Measurements from ENCODE around the gene MPHOSPH10. TPM values are rescaled to one million over a fixed set of nuclear protein-coding genes. Genes with fewer than 3 reads are reported as not detected.

Gene MPHOSPH10
- polyA plus RNA-seq, 1 donor (not counting 4 experiments of a cell fraction or from before 2014, with no cell fraction given) = 20.3 TPM

DNA sequence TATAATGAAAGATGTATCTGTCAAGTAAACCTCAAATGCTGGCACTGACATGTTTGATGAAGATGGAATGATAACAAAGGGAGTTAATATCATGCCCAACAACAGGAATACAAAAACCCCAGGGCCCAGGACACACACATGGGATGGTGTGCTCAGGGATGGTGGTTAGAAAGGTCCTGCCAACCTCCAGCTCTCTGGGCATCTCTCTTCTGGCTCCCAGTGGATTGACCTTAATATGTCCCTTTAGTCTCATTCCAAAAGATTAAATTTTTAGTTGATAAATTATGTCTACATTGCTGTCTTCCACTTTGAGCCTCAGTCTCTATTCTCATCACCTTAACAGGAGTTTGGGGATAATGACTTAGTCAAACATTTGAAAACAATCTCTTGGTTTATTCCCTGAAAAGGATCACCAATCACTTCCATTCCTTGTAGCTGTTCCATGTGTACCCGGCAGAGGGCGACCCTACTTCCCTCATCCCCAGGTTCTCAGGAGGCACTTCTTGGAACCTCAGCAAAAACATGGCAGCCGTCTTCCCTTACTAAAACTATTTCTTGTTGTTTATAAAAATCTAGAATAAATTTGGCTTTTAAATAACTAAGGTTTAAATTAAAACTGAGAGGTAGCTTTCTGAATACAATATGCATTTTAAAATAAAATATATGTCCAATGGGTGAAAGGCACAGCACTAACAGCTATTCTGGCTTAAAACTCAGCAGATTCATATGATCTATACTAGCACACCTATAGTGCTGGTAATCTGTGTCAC, 30.1 kb upstream of the MPHOSPH10 start:
- H3K4me2 ChIP-seq (ENCODE audit: control insufficient read depth, extremely low read depth, insufficient read depth, low read depth, low read length) = no peak overlapping the region
- FAIRE-seq = peak; percentile 46
- no peaks in the 10 kb centered on the region for H4K20me1 ChIP-seq (ENCODE audit: control insufficient read depth, extremely low read depth, insufficient read depth, low read length)
- dilution Hi-C loops (cut with MboI; ENCODE audit: extremely low pct_ligation_motif_present, low sequenced_read_pairs) = no loop called here
- H3K4me3 ChIP-seq (ENCODE audit: control insufficient read depth in 2 of 3, extremely low read depth in 1 of 3, insufficient read depth in 2 of 3, low read depth in 1 of 3, low read length in 3 of 3) = no peak overlapping the region
- no peaks in the 10 kb centered on the region for H3K36me3 ChIP-seq (ENCODE audit: control insufficient read depth in 2 of 2, extremely low read depth in 1 of 2, insufficient read depth in 2 of 2, low read length in 2 of 2)
- no peaks in the 10 kb centered on the region for H3K79me2 ChIP-seq (ENCODE audit: control insufficient read depth, insufficient read depth, low read length)
- no peak overlapping the region for H3K27ac ChIP-seq (ENCODE audit: control insufficient read depth, insufficient read depth, low read length)
- no peak overlapping the region for H3K9ac ChIP-seq (ENCODE audit: control insufficient read depth, extremely low read depth, insufficient read depth, low read length)
- no peaks in the 10 kb centered on the region for H3K9me1 ChIP-seq (ENCODE audit: control insufficient read depth, extremely low read depth, insufficient read depth, low read length)
- TF ChIP-seq CTCF (optimal IDR thresholded peaks at IDR 0.05 in 1 of 3, IDR thresholded peaks at IDR 0.05 in 1 of 3, conservative IDR thresholded peaks at IDR 0.05 in 1 of 3; ENCODE audit: extremely low read depth in 1 of 3, insufficient read depth in 2 of 3, low read length in 3 of 3) (peak; percentile 81 to 86 (median 84)), EZH2 (IDR thresholded peaks at IDR 0.05; ENCODE audit: low read length) (no peak)
- H3K4me1 ChIP-seq (ENCODE audit: control insufficient read depth, extremely low read depth, insufficient read depth, low read length) = peaks cover 25% of the 10 kb centered on the region
- peak; percentile 17 for DNase-seq (ENCODE audit: low read depth, low spot score)
- H2AFZ ChIP-seq (ENCODE audit: control insufficient read depth, low read length) = peak overlapping the region; percentile 66
- H3K27me3 ChIP-seq (ENCODE audit: control insufficient read depth, extremely low read depth, insufficient read depth, low read length) = no peaks in the 10 kb centered on the region
- H3K9me3 ChIP-seq (ENCODE audit: control insufficient read depth, low read depth, low read length) = peaks cover 1% of the 10 kb centered on the region

DNA sequence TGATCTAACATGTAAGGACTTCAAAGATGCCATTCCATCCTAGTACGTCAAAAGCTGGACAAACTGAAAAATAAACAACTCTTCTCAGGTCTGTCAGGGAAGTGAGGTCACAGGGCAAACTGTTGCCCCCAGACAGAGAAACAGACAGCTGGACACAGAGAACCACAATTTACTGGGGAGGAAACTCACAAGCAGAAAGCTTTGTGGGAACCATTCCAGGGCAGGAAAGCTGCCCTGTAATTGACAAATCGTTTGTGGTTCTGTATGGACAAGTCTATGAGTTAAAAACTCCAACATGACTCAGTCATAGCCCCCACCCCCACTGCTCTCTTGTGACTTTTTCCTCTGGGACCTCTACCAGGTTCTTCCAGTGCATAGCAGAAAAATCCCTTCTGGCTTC, 28.8 kb upstream of the MPHOSPH10 start:
- H3K4me2 ChIP-seq (ENCODE audit: control insufficient read depth, extremely low read depth, insufficient read depth, low read depth, low read length) = peak overlapping the region; percentile 45
- no peaks in the 10 kb centered on the region for H3K9me1 ChIP-seq (ENCODE audit: control insufficient read depth, extremely low read depth, insufficient read depth, low read length)
- peaks cover 25% of the 10 kb centered on the region for H3K4me1 ChIP-seq (ENCODE audit: control insufficient read depth, extremely low read depth, insufficient read depth, low read length)
- TF ChIP-seq EZH2 (IDR thresholded peaks at IDR 0.05; ENCODE audit: low read length) = no peak
- no peak for TF ChIP-seq CTCF (optimal IDR thresholded peaks at IDR 0.05 in 1 of 3, IDR thresholded peaks at IDR 0.05 in 1 of 3, conservative IDR thresholded peaks at IDR 0.05 in 1 of 3; ENCODE audit: extremely low read depth in 1 of 3, insufficient read depth in 2 of 3, low read length in 3 of 3)
- no peaks in the 10 kb centered on the region for H3K27me3 ChIP-seq (ENCODE audit: control insufficient read depth, extremely low read depth, insufficient read depth, low read length)
- H3K9ac ChIP-seq (ENCODE audit: control insufficient read depth, extremely low read depth, insufficient read depth, low read length) = peak overlapping the region; percentile 20
- H3K79me2 ChIP-seq (ENCODE audit: control insufficient read depth, insufficient read depth, low read length) = no peaks in the 10 kb centered on the region
- no peaks in the 10 kb centered on the region for H4K20me1 ChIP-seq (ENCODE audit: control insufficient read depth, extremely low read depth, insufficient read depth, low read length)
- FAIRE-seq (peak; percentile 87), DNase-seq (ENCODE audit: low read depth, low spot score) (peak; percentile 42)
- peaks cover 3% of the 10 kb centered on the region for H3K9me3 ChIP-seq (ENCODE audit: control insufficient read depth, low read depth, low read length)
- H3K36me3 ChIP-seq (ENCODE audit: control insufficient read depth in 2 of 2, extremely low read depth in 1 of 2, insufficient read depth in 2 of 2, low read length in 2 of 2) = no peaks in the 10 kb centered on the region
- dilution Hi-C loops (cut with MboI; ENCODE audit: extremely low pct_ligation_motif_present, low sequenced_read_pairs) = no loop called here
- peak overlapping the region; percentile 73 for H2AFZ ChIP-seq (ENCODE audit: control insufficient read depth, low read length)
- H3K27ac ChIP-seq (ENCODE audit: control insufficient read depth, insufficient read depth, low read length) = peak overlapping the region; percentile 27
- H3K4me3 ChIP-seq (ENCODE audit: control insufficient read depth in 2 of 3, extremely low read depth in 1 of 3, insufficient read depth in 2 of 3, low read depth in 1 of 3, low read length in 3 of 3) = no peak overlapping the region

All from keratinocyte (primary cell).